HG03342 (cell line): ENCODE measurements around the gene BNC2.

Experiments used
- ATAC-seq: cut with Tn5 transposase; IDR thresholded peaks from one replicate; pipeline ENCODE4 v1.9.1; 2021; ENCODE audit warnings: mild to moderate bottlenecking, moderate library complexity; ENCODE audit not compliant: unreplicated experiment

Gene BNC2

DNA sequence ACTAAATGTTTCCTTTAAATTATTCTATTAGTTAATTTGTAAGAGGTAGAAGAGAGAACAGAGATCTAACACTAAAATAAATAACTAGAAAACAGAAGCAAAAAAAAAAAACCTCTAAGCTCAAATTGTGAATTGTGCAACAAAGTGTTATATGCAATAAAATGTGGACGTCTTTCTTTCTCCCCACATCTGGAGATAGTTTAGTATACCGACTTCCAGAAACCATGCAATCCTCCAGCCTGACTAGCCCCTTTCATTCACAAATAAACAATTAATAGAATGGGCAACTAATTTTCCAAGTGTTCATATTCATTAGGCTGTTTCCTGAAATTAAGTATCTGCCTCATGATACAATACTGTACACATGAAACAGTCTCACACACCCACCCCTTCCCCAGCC, 258.5 kb downstream of the BNC2 start:
- no peak for ATAC-seq

DNA sequence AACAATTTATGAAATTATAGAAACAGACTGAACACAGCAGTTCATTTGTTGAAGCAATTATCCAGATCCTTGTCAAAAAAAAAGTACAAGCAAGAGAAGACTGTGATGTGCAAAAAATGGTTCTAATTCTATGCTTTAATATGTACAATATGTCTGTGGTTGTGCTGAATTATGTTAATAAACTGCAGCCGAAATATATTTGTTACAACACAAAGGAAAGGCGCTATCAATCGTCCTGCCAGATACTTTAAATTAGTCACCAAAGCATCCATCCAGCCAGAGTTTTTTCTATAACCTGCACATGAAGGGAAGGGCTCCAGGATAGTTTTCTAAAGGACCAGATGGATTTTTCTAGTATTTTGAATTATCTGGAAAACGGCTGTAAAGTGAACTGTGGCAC, 259.5 kb downstream of the BNC2 start:
- ATAC-seq: no peak

DNA sequence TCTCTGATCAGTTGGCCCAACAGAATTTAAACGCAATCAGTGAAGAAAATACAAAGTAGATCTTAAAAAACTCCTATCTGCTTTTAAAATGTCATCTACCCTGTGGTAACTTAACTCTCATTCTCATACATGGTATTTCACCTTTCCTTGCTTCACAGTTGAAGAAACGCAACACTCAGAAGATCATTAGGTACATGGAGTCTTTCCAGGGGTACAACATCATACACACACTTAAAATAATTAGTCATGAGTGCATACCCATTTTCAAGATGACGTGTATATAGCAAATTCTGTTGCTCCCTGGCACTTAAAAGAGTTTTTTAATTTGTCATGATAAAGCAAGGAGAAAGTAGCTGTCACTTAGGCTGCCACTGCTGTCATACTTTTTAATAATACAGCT, 259.9 kb downstream of the BNC2 start:
- no peak for ATAC-seq

DNA sequence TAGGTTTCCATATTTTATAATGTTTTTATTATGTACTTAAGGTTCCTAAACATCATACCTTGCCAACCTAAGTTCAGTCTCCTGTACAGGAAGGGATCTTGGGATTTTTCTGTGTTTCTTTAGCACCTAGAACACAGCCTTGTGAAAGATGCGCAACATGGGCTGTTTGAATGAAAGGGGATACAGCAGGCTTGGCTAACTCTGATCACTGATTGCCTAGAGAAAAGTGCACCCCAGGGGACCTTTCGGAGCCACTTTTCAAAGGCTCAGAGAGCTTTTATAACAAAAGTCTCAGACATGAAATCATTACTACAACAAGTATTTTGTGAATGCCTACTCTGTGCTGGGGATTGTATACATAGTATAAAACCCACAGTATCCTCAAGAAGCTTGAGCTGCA, 261.6 kb downstream of the BNC2 start:
- no peak for ATAC-seq

DNA sequence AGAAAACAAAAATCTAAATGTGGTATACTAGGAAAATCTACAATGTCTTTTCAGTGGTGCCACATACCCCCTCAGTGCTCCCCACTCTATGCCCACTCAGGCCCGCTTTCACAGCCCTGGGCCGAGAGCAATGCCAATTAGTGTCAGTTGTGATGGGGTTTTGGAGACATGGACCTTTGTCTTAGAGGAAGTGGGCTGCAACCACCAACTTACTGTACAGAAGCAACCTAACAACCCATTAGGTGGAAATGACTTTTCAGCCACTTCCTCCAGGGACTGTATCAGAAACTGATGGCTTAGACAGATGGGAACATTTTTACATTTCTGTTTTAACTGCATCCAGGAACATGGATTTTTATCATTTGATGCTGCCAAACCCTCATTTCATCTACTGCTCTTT, 268.0 kb downstream of the BNC2 start:
- ATAC-seq: no peak

DNA sequence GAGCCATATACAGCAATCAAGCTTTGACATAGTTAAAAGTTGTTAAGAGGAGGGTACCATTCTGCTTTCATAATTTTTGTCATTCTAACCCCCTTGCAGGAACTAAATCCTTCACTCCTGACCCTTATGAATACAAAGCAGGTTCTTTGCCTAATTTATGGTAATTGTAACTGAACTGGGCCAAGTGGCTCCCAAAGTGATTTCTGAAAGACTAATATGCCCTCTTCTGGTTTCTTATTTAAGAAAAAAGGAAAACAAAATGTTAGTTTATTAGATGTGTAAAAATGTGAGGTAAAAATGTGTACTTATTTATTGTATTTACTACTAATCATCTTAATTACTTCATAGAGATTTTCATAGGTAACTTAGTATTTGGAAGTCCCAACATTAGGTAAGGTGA, 268.5 kb downstream of the BNC2 start:
- no peak for ATAC-seq

DNA sequence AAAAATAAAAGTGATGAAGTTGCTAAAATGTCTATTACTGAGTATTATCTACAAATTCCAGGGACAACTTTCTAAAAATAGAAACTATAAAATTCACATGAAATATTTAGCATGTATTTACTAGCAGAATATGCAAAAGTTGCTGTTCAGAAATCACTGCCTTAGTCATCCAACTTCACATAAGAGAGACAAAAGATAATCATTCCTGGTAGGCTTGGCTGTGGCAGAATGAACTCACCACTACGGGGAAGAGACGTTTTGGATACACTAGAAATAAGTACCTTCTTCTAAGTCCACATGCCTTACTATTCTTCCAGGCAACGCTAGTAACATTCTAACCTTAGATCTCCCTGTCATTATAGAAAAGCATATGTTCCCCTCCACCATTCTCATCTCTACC, 272.2 kb downstream of the BNC2 start:
- no peak for ATAC-seq

DNA sequence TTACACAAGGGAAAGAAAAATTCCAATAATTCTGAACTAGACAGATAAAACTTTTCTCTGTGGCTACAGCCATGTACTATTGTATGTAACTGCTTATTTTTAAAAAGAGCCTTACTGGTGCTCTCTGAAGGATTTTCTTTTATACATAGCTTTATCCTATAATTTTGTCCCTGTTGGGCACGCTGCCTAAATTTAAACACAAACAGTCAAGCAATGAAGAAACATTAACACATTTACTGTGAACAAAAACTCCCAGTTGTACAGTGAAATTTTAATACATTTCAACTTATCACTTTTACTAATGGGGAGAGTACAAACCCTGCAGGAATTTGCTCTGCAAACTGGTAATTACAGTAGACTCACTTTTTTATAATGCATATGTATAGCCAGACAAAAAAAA, 273.3 kb downstream of the BNC2 start:
- no peak for ATAC-seq

DNA sequence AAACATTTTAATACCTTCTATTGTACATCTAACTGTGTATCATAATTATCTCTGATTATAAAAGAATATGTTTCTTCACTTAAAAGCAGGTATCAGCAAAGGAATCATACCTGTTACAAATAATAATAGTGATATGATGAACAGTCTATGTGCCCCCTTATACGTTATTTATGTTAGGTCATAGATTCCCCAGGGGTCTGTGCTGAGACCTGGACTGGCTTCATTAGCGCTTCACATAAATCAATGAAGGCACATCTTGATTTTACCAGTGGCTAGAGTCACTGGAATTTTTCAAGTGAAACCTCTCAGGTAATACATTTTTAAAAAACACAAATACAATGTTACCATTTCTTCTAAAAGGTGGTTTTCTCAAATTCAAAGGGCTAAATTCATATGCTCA, 275.2 kb downstream of the BNC2 start:
- ATAC-seq: no peak

DNA sequence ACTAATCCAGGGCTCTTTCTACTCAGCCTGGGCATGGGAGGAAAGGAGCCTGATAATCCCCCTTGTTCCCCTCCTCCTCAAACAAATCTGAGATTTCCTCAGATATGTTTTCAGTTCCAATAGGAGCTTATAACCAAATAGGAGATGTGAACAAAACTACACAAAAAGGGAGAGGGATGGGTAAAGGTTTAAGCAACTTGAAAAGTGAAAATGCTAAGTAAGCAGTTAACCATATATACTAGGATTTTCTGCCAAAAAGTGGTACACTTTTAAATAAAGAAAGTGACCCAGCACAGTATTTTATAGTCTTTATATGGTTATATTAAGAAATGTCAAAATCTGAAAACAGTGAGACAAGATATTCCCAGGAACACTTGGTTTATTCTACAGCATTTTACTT, 275.7 kb downstream of the BNC2 start:
- no peak for ATAC-seq

DNA sequence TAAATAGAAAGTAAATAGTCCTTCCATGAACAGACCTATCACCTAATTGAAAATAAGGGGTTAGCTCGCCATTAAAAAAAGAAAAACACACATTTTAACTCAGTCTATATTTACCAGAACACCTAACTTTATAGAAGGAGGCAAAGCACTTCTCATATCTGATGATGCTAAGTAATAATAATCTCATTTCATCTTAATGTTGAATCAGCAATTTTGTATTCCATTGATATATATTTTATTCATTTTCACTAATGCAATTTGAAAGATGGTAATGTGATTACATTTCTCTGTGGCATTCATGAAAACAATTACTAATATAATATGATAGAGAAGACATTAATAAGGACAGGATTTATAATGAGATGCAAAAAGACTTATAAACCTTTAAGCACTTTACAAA, 276.7 kb downstream of the BNC2 start:
- no peak for ATAC-seq

DNA sequence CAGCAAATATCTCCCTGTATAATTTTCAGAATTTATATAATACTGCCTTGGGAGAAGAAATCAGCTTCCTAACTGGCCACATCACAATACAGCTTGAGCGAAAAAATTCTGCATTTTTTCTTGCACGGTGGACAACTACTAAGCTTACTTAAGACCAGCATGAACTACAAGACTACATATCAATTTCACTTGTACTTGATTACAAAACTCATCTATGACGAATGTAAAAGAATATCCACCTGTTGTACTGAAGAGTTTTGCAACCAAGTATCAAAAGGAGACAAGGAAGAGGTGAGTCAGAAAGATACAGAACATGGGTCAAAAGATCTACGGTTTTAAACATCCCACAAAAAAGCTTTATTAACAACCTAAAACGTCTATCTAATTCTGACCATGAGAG, 279.4 kb downstream of the BNC2 start:
- no peak for ATAC-seq

DNA sequence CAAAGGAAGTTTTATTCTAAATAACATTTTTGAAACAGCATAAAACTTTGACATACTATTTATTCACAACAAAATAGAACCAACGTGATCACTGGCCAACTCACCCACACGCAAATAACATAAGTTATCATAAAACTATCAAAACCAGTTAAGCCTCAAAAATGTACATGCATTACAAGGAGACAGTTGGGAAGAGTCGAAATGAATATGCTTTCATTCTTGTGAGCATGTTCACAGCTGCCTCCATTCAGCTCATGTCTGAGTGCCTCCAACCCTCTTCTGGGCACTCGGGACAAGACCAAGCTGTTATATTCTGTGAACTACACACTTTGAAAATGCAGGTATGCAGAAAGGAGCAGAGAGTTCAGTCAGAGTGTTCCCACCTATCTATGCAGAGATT, 284.9 kb downstream of the BNC2 start:
- no peak for ATAC-seq

DNA sequence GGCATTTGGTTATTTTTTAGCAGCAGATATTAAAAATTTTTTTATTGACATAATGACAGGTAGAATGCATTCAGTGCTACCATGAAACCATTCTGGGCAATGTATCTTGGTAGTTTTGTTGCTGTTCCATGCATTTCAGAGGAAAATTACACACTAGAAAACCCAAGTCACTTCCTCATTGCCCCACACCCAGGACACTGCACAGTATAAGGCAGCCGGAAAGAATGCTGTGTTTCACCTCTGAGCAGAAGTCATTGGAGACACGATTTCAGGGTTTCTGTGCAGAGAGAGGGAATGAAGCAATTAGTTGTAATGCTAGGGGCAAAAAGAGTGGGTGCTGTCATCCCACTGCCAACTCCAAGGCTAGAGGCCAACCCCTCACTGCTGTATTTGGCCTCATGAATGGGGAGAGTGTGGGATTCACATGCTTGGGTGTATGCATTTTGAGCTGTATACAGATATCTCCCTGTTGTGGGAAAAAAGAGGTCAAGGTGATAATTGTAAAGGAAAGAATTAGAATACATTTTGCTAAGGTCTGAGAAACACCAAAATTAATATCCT, 290.5 kb downstream of the BNC2 start:
- no peak for ATAC-seq

DNA sequence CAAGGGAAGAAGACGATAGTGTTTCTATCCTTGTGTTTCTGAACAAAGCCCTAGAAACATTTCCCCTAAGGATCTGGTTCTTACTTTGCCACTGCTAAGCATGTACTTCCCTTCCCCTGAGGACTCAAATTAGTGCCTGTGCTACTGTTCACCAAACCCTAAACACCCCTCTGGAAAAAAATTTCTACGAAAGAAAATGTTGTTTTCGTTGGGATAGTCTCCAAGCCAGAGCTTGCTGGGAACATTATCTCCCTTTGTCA, 294.6 kb downstream of the BNC2 start:
- no peak for ATAC-seq

DNA sequence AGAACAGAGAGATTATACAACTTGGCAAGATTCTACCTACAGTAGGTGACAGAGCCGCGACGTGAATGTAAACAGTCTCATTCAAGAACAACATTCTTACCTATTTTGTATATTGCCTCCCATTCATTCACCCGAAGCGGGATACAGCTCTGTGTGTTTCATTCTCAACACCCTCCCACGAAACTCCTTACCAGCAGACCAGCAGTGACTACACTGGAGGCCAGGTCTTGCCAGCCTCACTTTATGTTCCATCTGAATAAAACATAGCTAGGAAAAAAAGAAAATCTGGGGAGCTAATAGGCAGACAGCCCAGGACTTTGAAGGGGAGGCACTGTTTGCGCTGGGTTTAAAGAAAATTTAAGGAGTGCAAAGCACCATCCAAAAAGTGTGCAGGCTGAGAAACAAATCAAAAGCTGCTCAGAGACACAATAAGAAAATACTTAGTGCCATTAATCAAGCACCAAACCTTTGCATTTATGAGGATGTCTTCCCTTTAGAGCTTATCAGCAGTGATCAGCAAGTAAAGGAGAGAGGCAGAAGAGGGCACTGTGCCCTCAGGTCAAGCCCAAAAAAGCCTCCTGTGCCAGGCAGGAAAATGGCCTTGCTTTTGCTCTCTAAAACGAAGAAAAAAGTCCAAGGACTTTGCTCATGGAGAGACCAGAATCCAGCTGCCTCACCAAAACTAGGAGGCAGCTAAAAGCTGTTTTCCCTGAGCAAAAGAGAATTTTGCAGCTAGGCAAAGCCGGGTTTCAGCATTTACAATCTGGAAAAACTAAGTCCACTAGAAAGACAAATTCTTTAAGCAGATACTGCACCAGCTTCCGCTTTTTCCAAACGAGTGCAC, 295.1 kb downstream of the BNC2 start:
- no peak for ATAC-seq

DNA sequence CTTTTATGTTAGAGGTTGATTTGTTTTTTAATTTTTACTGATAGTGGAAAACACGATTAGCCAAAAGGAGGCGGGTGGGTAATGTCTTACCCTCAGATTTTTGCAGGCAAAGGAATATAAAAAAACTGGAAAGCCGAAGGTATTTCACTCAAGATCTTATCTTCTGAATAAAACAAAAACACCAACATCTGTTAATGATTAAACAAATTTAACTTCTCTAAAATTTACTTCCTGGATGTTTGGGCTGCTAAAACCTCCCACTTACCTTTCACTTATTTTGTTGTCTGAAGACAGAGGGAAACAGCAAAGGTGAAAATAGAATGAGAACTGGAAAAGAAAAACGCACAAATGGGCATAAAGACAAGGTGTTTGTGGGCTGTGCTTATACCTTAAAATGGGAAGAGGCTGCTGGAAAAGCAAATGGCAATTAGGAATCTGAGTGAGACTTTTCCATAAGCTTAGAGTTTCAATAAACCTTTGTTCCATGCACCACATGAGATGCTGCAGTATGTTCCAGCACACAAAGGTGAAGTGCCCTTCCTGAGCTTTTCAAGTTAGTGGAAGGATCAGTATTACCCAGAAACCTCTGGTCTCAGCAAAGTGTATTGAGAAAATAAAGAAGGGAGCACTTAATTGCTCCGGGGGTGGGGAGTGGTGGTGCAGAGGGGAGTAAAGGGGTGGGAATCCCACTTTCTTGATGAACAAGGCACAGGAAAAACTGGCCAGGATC, 298.3 kb downstream of the BNC2 start:
- ATAC-seq: no peak

DNA sequence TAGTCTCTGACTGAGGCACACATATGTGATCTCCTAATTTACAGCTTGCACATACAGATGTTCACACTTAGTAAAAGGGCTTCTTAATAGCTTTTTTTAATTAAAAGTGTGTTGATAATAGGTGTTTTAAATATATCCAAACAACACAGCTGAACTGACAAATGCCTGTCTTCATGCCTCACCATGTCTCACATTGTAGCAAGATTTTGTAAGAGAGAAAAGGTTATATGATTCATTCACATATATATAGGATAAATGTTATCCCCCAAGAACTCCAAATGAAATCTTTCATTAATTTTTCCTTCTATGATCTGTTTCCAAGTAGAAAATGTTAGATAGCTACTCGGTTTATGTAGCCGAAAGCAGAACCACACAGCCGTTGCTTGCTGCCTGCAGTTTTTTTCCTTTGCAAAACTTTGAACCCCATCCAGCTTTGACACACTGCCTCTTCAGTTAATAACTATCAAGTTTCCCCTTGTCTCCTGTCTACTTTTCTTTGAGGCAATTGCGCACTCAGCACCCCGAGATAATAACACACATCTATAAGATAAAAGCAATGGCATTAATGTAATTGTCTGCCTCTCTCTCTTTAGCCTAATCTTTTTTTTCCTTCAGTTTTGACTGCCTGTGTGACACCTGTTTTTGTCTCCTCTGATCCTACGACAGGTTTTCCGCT, 299.2 kb downstream of the BNC2 start:
- no peak for ATAC-seq

DNA sequence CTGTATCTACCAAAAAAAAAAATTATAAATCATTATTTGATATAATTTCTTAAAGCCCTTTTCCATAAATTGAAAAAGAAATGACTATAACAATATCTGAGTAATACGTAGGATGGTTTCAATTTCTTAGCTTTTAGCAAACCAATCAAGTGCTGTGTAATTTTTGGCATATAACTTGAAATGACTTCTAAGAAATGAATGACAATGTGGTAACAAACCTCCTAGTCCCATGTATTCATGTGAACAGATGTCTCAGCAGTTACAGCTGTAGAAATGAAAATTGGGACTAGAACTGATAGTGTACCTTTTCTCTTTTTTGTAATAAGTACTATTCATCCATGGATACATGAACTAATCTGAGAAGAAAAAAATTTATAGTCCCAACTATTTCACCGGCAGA, 307.0 kb downstream of the BNC2 start:
- ATAC-seq: no peak

DNA sequence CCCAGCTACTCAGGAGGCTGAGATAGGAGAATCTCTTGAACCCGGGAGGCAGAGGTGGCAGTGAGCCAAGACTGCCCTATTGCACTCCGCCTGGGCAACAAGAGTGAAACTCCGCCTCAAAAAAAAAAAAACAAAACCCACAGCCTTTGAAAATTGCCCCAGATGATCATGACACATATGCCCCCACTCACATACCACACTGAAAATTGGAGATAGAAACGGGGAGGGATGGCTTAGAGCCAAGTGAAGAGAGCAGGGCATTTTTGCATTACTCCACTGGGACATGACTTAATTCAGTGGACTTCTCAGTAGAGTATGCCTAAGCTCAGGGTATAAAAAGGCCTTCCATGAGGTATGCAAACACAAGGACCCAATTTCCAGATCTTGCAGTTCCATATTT, 309.3 kb downstream of the BNC2 start:
- no peak for ATAC-seq

DNA sequence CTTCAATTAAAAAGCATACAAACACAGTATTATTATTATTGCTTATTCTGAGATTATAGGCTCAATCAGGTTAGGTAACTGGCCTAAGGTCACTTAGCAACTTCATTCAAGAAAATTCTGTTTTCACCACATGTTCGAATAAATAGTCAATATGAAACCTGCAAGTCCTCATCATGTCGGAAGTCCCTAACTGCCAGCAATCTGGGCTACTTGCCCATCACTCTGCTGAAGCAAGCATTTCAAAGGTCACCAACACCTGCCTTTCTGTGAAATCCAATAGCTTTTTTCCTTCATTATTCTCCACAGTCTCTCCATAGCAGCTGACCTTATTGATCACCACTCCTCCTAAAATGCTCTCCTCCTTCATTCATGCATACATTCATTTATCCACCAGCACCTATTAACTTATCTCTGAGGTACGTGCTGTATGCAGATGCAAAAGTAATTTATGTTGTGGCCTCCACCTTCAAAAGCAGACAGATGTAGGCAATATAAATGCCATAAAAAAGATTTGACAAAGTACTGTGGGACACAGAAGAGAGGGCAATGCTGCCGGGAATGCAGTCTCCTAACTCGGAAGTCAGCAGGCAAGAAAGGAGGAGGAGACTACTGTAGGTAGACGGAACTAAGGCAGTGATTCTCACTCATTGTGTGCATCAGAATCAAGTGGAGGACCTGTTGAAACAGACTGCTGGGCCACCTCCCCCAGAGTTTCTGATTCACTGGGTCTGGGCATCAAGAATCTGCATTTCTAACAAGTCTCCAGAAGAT, 310.9 kb downstream of the BNC2 start:
- ATAC-seq: no peak
